Mucosa of descending colon (tissue), 3 donors: ENCODE data around the gene RAD9A. TPM values are rescaled to one million over a fixed set of nuclear protein-coding genes. Genes with fewer than 3 reads are reported as not detected.
A peak's percentile ranks its signal among the peaks of the same experiment; 100 is the strongest.

Experiments
- ATAC-seq: fragments of 200-7000 bp; cut with Tn5 transposase; one replicate; pipeline ENCODE4 v1.9.1; 2020; ENCODE audit warnings: mild to moderate bottlenecking, moderate library complexity
- DNase-seq, 3 donors: peaks; one replicate each; pipeline ENCODE4 v3.0.0-alpha.2; 2020
- H3K36me3 ChIP-seq: fragments of 200-600 bp; one replicate; pipeline ENCODE4 v1.8.0; 2021; ENCODE audit warnings: low read depth, mild to moderate bottlenecking
- H3K4me1 ChIP-seq: fragments of 200-600 bp; one replicate; pipeline ENCODE4 v1.8.0; 2021; ENCODE audit warnings: low read depth, mild to moderate bottlenecking
- H3K4me3 ChIP-seq: fragments of 200-600 bp; one replicate; pipeline ENCODE4 v1.8.0; 2021; ENCODE audit warnings: mild to moderate bottlenecking
- H3K9me3 ChIP-seq: fragments of 200-600 bp; one replicate; pipeline ENCODE4 v1.8.0; 2021; ENCODE audit warnings: mild to moderate bottlenecking
- CTCF ChIP-seq: fragments of 200-600 bp; IDR thresholded peaks from one replicate; pipeline ENCODE4 v1.8.0; 2022; ENCODE audit warnings: antibody characterized with exemption, mild to moderate bottlenecking
- intact Hi-C, 2 donors: fragments of 100-400 bp; cut with DNase I in 1 of 2; cut with micrococcal nuclease in 1 of 2; formaldehyde crosslinking; loops; one replicate each; pipeline versions ENCODE4 v1.11.0 to v1.11.1; 2022; cut with DNase I, micrococcal nuclease
- total RNA-seq, 3 donors: library from RNA; stranded (reverse); fragmentation: NEBNext Ultra II Directional in 2 of 3; extraction: Animal tissue kit (Norgen Biotek cat#: 25700) in 2 of 3; gene quantifications; one replicate each; pipeline versions ENCODE4 v1.2.1 to v1.2.4, GENCODE V29; 2021 to 2023
- donor health status: DM: no; HTN: no; CAD: no; lungs with moderate emphysema.
- donor health status: DM: no; HTN: no; CAD: no.
- donor health status: DM: no; HTN: yes; CAD: no.

The RAD9A gene
- total RNA-seq, 3 donors from 2014 or later = 27.9 to 39.3 (median 29.1) TPM

GRCh38 chr11:67387518-67387917, 4.3 kb upstream of the RAD9A start:
- Histone ChIP-seq H3K4me3 (no peak overlapping the region), H3K4me1 (peaks cover 16% of the 10 kb centered on the region), H3K9me3 (no peaks in the 10 kb centered on the region), H3K36me3 (no peaks in the 10 kb centered on the region)
- ATAC-seq (no peak), DNase-seq (no peak)
- intact Hi-C loops = no loop called here
- TF ChIP-seq CTCF = no peak

- H3K4me1 ChIP-seq = peaks cover 24% of the 10 kb centered on the region
- H3K9me3 ChIP-seq = no peaks in the 10 kb centered on the region
- ATAC-seq = peak; percentile 48
- no peak overlapping the region for H3K4me3 ChIP-seq
- peak in 2 of 3 donors; percentile 75 to 82 for DNase-seq
- peak; percentile 26 for TF ChIP-seq CTCF
- no peaks in the 10 kb centered on the region for H3K36me3 ChIP-seq
- intact Hi-C loops = no loop called here
These were observed 2.3 kb upstream of the RAD9A start for GRCh38 chr11:67389477-67389876.

- peak; percentile 1 for ATAC-seq
- intact Hi-C loops = no loop called here
These were observed 861 bp upstream of the RAD9A start for GRCh38 chr11:67390947-67391303.

GRCh38 chr11:67392183-67392715, 463 bp downstream of the RAD9A start:
- Histone ChIP-seq H3K4me3 (peak overlapping the region; percentile 75), H3K4me1 (peaks cover 31% of the 10 kb centered on the region), H3K36me3 (no peaks in the 10 kb centered on the region), H3K9me3 (no peaks in the 10 kb centered on the region)
- DNase-seq (peak in 1 of 3 donors; percentile 66), ATAC-seq (peak; percentile 18)
- intact Hi-C loops = no loop called here
- no peak for TF ChIP-seq CTCF

More at GRCh38 chr11:67390947-67391303, 861 bp upstream of the RAD9A start:
- no peak for TF ChIP-seq CTCF
- peak overlapping the region; percentile 75 for H3K4me3 ChIP-seq
- no peaks in the 10 kb centered on the region for H3K36me3 ChIP-seq
- peak in 1 of 3 donors; percentile 56 for DNase-seq
- peaks cover 24% of the 10 kb centered on the region for H3K4me1 ChIP-seq
- no peaks in the 10 kb centered on the region for H3K9me3 ChIP-seq

- H3K36me3 ChIP-seq = peaks cover 8% of the 10 kb centered on the region
- H3K9me3 ChIP-seq = no peaks in the 10 kb centered on the region
- intact Hi-C loops = no loop called here
- ATAC-seq (no peak), DNase-seq (peak in 1 of 3 donors; percentile 64)
- no peak overlapping the region for H3K4me3 ChIP-seq
- no peak for TF ChIP-seq CTCF
- H3K4me1 ChIP-seq = peaks cover 31% of the 10 kb centered on the region
These were observed 1.7 kb downstream of the RAD9A start for GRCh38 chr11:67393437-67393836.

- no peak for TF ChIP-seq CTCF
- H3K4me3 ChIP-seq = no peak overlapping the region
- H3K9me3 ChIP-seq = no peaks in the 10 kb centered on the region
- DNase-seq (no peak), ATAC-seq (no peak)
- H3K4me1 ChIP-seq = peaks cover 31% of the 10 kb centered on the region
- peaks cover 8% of the 10 kb centered on the region for H3K36me3 ChIP-seq
- intact Hi-C loops = no loop called here
These were observed 2.2 kb downstream of the RAD9A start for GRCh38 chr11:67393990-67394389.
